HG02943 (cell line): ENCODE results near the gene IL7R.
"Not testable (repeated sequence)": the region's sequence is repeated elsewhere in the genome, so short reads cannot be mapped to it uniquely, and the experiment has no call there.

Experiments
- ATAC-seq: cut with Tn5 transposase; IDR thresholded peaks from one replicate; pipeline ENCODE4 v1.9.1; 2021; ENCODE audit warnings: mild to moderate bottlenecking, low read depth, moderate library complexity; ENCODE audit not compliant: unreplicated experiment

Gene IL7R

DNA sequence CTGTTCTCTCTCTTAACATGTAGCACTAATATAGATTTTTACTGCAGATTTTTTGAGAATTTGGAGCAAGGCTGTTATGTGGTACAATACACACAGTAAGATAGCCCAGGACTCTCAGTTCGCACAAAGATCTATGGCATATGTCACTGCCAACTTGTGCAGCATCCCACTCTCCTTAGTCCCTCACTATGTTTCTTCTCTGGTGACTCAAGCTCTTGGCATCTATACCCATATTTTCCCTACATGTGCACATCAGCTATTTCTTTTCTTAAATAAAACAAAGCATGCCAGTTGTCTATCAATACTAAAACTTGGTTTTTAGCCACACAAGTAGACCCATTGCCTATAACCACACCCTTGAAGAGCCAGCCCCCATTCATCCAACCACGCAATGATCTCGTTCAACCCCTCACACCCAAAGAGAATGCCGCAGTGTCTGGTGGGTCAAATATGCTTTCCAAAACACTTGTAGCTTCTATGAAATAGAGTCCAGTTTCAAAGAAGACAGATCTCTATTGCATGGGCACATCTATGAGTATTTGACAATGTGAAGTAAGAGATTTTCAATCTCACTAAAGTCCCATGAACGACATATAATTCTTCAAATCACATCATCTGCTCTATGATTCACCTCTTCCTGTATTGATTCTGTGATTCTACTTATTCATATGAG lies 18.2 kb upstream of the IL7R start:
- ATAC-seq = no peak

DNA sequence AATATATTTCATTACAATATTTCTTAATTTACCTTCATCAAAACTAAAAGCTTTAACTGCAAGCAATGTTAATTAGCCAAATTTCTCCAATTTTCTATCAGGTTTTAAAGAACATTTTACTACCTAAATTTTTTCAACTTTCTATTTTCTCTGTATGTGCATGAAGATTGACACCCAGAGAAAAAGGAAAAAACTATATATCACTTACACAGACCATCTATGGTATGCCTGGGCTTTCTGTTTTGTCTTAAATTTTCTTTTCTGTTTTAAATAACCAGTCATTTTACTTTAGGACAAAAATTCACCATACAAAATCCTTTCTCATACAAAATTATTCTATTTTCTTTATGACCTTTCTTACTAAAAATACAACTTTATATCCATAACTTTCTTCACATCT lies 13.8 kb upstream of the IL7R start:
- ATAC-seq = no peak

DNA sequence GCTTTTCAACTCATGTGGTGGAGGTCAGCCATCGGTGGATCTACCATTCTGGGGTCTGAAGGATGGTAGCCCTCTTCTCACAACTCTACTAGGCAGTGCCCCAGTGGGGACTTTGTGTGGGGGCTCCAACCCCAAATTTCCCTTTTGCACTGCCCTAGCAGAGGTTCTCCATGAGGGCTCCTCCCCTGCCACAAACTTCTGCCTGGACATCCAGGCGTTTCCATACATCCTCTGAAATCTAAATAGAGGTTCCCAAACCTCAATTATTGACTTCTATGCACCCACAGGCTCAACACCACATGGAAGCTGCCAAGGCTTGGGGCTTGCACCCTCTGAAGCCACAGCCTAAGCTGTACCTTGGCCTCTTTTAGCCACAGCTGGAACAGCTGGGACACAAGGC lies 11.2 kb upstream of the IL7R start:
- ATAC-seq = not testable (repeated sequence)

DNA sequence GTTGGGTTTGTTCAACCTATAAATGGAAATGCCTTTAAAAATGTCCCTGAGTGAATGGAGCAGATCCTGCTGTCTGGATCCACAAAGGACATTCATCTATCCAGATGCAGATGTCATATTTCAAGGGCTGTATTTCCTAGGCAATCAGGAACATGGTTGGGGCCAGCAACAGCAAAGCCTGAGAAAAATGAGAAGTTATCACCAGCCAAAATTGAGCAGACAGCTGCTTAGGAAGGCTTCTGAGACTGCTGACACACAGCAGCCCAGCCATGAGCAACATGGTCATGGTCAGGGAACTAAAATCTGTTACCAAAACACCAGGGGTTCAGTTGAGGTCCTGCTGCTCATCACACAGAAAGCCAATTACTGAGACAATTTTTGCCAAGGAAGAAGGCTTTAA lies 9.2 kb upstream of the IL7R start:
- no peak for ATAC-seq

DNA sequence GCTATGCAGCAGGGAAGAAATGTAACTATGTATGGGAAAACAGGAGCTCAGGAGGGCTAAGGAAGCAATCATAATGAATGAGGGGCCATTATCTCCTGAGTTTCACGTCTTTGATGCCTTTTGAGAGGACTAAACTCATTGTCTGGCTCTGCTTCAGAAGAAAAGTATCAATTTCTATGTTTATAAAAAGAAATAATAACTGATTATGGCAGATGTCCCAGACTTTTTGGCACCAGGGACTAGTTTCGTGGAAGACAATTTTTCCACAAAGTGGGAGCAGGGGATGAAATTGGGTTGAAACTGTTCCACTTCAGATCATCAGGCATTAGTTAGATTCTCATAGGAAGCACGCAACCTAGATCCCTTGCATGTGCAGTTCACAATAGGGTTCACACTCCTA lies 8.7 kb upstream of the IL7R start:
- ATAC-seq = no peak

DNA sequence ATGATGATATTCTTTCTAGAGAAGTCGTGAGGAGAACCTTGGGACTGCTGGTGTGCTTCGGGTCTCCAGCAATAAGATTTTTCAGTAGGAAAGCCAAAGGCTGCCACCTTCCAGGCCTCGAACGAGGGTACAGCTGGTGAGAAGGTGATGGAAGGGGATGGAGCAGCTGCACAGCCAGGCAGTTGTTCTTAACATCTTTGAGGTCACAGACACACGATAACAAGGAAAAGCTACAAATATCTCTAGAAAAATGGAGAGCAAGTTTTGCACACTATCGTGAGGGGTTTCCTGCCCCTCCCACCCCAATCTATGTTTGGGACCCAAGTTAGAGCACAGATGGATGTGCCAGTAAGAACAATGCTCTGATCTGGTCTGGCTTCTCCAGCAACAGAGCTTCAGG lies 6.8 kb upstream of the IL7R start:
- ATAC-seq = no peak

DNA sequence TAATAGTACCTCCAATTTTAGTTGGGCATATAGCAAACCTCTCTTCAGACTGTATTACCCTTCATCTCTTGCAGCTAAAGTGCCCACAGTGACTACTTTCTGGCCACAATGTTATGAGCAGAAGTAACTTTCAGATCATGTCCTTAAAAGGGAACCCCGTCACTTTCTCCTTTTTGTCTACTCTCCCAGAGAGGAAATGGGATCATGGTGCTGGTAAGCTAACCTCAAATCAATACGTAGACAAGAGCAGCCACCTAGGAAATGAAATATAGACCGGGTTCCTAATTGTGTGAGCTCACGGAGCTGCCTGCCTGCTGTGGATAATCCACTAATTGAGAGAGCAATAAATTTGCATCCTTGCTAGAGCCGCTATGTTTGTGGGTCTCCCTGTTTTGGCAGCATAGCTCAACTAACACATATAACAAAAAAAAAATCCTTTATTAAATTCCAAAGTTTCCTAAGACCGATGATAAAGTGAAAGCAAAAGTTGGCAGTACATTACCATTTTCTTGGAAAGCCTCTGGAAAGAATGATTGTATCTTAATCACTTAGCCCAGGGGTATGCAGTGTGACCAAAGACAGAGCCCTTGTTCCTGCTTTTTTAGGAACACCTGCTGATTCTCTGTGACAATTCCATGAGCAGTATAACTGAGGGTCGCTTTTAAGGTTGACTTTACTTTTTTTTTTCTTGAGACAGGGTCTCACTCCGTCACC lies 5.6 kb upstream of the IL7R start:
- ATAC-seq = no peak

DNA sequence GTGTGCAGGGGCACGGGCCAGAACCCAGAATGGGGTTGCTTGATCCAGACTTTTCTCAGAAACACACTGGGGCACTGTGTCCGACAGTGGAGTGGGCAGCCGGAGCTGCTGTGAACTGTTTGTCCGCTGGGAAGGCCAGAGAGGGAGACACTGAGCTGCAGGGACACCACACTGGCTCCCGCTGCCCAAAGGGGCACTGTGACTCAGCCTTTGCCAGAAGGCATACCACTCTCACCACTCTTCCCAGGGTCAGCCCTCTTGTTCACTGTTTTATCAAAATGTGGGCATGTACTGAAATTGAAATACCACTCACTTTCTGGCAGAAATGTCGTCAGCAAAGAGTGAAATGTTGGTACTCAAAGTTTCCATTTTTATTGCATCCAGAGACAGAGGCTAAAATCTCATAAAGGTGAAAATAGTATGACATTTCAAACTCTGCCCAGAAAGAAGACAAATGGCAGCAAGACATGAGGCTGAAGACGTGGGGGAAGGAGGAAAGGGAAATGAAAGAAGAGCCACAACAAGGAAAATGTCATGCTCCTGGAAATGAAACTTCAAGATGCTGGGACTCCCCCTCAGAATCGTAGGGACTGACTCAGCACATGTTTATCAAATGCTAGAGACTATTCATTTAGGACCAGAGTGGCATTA lies 4.5 kb upstream of the IL7R start:
- no peak for ATAC-seq

DNA sequence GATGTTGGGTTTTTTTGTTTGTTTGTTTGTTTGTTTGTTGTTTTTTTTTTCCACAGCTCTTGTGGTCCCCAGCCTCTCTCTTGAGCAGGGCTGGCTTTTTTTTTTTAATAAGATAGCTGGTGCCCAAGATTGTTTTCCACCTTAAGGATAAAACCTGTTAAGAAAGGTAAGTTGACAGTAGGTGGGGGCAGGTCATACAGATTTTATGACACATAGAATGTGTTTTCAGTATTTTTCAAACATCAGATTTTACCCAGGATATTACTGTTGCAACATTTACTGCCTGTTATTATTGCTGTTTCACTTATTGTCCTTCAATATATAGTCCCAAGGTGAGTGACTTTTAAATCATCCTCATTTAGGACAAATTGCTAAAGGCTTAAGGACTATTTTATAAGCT lies 3.9 kb upstream of the IL7R start:
- no peak for ATAC-seq

DNA sequence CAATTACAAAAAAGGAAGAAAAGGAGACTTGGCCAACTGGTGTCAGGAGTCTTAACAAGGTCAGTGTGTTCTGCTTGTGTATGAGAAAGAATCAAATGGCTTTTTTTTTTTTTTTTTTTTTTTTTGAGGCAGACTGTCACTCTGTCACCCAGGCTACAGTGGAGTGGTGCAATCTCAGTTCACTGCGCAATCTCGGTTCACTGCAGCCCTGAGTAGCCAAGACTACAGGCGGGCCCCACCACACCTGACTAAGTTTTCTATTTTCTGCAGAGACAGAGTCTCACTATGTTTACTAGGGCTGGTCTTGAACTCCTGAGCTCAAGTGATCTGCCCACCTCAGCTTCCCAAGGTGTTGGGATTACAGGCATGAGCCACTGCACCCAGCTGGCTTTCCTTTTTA lies 3.1 kb upstream of the IL7R start:
- no peak for ATAC-seq

DNA sequence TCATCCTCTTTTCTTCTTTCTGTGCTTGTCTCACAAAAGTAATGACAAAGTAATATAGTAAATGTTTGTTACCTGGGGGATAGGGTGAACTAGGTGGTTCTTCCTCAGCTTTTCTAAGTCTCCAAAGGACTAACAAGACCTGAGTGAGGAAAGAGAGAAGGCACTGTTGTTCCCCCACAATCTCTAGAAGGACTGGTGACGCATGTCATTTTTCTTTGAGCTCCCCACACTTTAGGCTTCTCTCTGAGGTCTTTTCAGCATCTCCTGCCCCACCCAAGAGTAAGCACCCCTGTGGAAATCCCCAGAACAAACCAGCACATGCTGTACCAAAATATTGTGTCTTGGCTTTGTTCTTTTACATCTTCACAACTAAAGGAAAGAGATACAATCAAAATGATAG lies 2.4 kb upstream of the IL7R start:
- no peak for ATAC-seq

DNA sequence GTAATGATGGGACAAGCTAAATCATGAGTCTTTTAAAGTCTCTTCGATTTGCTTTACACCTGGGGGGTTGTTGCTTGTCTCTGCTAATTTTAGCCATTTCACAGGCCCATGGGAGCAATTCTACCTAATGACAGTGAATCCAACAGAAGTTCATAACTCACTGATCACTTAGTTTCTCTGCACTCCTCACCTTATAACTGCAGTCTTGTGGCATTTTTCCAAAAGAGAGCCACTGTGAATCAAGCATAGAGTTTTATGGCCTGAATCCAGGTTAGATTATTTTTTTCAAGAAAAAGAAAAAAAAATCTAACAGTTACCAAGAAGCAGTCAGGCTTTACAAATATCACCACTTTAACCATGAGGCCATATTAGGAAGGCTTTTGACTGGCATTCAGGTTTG lies 1.5 kb upstream of the IL7R start:
- ATAC-seq = no peak

DNA sequence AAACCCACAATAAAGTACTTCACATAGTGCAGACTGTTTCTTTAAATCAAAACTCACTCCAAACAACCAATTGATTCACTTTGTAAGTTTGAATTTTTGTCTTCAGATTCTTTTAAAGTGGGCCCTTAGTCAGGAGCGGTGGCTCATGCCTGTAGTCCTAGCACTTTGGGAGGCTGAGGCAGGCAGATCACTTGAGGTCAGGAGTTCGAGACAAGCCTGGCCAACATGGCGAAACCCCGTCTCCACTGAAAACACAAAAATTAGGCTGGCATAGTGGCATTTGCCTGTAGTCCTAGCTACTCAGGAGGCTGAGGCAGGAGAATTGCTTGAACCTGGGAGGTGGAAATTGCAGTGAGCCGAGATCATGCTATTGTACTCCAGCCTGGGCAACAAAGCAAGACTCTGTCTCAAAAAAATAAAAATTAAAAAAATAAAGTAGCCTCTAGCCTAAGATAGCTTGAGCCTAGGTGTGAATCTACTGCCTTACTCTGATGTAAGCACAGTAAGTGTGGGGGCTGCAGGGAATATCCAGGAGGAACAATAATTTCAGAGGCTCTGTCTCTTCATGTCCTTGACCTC lies 416 bp upstream of the IL7R start:
- ATAC-seq = not testable (repeated sequence)

DNA sequence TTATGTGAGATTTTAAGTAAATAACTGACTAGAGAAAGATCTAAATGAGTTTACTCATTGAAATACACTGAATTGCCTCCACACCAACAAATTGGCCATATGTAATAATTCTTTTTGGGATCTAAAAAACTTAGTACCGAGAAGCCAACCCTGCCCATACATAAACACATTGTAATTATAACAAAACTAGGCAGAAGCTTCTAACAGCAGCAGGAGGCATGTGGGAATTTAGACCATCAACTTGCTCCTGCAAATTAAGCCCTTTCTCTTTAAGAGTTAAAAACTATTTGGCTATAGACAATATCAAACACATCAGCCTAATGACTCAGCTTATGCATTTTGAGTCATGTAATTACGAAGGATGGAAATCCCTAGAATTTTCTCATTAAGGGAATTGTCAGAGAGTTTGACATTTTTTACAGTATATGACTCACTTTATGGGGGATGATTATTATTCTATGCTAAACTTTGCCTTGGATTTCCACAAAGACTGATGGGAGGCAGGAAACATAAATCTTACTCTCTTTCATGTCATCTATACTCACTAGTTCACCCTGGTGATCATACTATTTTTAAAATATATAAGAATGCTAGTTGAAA lies 1.0 kb downstream of the IL7R start:
- no peak for ATAC-seq

DNA sequence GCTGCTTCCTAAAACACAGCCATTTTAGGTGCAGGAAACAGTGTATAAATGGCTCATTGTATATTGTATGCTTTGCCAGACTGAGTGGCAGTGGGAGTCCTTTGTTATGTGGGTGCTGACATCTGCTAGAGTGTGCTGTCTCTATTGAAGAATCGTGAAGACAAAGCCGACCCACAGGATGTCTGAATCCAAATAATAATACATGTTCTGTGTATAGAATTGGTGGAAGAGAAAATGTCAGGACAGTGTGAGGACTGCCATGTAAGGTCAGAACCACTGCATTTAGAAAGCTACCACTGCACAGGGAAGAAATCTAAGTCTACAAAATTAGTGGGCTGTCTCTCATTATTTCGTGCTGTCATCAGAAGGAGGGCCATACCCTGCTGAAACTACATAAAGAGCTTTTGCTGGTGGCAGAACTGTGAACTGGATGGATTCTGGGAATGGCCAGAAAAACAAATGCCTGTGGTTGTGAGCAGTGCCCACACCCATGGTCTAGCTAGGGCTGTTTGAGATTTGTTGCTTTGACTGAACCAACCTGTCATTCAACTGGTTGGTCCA lies 2.5 kb downstream of the IL7R start:
- ATAC-seq = no peak

DNA sequence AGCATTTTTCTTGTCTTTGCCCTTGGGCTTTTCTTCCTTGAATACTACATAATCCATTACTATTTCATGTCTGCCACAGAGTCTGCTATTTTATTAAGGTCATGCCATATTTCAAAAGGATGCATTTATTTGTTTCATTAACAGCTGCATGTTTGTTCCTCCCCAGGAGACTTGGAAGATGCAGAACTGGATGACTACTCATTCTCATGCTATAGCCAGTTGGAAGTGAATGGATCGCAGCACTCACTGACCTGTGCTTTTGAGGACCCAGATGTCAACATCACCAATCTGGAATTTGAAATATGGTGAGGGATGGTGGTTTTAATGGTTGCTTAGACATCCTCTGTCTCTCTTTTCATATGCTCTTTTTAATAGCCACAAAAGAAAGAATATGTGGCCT lies 4.0 kb downstream of the IL7R start:
- ATAC-seq = no peak

DNA sequence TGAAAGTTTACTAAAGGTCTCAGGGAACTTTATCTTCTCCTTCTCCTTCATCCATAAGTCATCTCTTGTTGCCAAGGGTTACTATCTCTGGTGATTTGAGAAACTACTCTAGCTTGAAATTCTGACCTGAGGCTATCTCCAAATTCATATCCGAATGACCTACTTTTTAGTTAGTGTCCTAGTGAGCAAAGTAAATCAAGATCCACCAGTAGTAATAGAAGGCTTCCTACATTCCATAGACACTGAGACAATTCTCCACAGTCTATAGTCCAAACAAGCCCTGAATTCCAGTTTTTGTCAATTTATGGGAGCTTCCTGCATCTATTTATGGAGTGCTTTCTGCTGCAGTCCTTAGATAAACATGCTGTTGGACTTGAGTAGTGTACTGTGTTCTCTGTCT lies 5.0 kb downstream of the IL7R start:
- no peak for ATAC-seq

DNA sequence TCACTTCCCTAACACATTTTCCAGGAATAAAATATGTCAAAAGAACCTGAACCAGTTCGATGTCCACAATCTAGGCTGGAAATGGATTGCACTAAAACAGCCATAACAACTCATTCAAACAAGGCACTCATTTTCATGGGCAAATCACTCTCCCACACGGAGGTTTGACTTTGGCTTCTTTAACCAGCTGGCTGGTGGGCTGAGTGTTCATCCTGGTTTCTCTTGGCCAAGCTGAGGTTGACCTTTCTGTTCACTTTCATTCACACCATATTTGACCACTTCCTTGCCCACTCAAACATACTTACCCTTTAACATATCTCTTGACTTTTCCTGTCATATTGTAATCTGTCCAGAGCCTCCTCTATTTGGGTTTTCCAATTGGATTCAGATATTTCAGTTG lies 5.4 kb downstream of the IL7R start:
- no peak for ATAC-seq

DNA sequence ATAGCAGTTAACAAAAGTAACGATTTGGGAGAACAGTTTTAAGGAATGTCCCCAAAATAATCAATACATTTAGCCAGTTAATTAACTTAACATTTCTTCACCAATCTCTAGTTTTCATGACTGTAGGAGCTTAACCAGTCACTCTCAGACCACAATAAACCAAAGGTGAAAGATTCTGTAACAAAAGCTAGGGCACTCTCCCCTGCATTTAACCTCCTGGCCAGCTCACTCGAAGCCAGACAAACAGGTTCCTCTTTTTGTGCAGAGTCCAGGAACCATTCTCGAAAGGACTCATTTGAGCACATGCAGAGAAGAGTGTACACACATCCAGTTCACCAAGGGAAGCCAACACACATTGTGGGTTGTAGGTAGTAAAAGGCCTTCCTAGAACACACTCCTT lies 6.5 kb downstream of the IL7R start:
- ATAC-seq = no peak

DNA sequence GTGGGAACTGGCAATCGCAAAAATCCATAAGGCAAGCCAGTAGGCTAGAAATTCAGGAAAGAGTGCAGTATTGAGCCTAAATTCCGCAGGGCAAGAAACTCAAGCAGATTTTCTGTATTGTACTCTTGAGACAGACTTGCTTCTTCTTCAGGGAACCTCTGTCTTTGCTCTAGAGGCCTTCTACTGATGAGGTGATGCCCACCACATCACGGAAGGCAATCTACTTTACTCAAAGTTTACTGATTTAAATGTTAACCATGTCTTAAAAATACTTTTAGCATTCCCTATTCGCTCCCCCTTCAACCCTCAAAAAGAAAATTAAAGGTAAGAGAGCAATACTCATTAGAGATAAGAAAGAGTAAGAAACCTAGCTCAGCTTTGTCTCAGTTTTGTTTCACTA lies 11.3 kb downstream of the IL7R start:
- ATAC-seq = no peak

DNA sequence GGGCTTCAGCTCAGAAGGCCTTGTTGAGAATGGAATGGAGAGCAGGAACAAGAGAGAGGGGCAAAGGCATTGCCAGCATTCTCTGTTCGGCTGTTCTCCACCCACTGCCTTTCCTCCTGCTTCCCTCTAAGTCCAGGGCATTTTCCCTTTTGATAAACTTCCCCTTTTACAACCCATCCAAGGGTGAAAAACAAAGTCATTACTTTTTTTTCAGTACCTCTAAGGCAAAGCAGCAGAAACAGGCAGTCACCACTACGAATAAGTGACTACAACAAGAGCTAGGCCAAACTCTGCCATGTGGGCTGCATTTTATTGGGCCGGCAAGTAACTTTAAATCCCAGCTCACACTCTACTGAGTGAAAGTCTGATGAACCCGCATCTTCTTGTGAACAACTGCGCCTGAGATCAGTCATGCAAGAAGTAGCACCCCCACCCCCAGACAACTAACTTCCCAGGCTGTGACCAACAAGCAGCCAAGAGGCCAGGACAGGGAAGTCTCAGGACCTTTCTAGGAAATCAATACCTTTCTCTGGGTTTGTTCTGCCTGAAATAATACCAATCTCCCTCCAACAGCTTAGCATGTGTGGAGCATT lies 13.1 kb downstream of the IL7R start:
- no peak for ATAC-seq
